ENCODE data around the gene HSFX2. TPM values are rescaled to one million over a fixed set of nuclear protein-coding genes. Genes with fewer than 3 reads are reported as not detected.
"Not testable (repeated sequence)": the region's sequence is repeated elsewhere in the genome, so short reads cannot be mapped to it uniquely, and the experiment has no call there.

Gene HSFX2
- total and polyA plus RNA-seq, 5 experiments from 2014 or later: 0.18 to 2.1 (median 1.2) TPM; not detected in 2

DNA sequence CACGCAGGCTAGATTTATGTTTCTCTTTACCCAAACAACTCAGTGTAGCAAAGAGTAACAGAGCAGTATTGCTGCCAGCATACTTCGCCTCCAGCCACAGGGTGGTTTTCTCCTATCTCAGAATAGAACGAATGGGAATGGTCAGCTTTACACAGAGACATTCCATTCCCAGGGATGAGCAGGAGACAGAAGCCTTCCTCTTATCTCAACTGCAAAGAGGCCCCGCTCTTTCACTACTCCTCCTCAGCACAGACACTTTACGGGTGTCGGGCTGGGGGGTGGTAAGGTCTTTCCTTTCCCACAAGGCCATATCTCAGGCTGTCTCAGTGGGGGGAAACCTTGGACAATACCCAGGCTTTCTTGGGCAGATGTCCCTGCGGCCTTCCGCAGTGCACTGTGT is 31.7 kb upstream of the HSFX2 start:
- H3K36me3 Mint-ChIP-seq, POLR2A ChIA-PET: not testable (repeated sequence)

DNA sequence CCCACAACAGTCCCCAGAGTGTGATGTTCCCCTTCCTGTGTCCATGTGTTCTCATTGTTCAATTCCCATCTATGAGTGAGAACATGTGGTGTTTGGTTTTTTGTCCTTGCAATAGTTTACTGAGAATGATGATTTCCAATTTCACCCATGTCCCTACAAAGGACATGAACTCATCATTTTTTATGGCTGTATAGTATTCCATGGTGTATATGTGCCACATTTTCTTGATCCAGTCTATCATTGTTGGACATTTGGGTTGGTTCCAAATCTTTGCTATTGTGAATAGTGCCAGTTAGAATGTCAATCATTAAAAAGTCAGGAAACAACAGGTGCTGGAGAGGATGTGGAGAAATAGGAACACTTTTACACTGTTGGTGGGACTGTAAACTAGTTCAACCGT is 24.5 kb upstream of the HSFX2 start:
- H3K4me1 Mint-ChIP-seq: peaks cover 6 to 31% (median 21%) of the 10 kb centered on the region in 4 donors
- POLR2A ChIA-PET, H3K4me3 Mint-ChIP-seq, ATAC-seq, H3K27ac Mint-ChIP-seq, H3K27me3 Mint-ChIP-seq, DNase-seq, H3K9me3 Mint-ChIP-seq, H3K36me3 Mint-ChIP-seq: not testable (repeated sequence)

More for the DNA sequence above, 31.7 kb upstream of the HSFX2 start:
- H3K9me3 Mint-ChIP-seq, H3K27me3 Mint-ChIP-seq, ATAC-seq, DNase-seq, H3K27ac Mint-ChIP-seq, H3K4me3 Mint-ChIP-seq: not testable (repeated sequence)
- H3K4me1 Mint-ChIP-seq: peaks cover 30 to 69% (median 62%) of the 10 kb centered on the region in 4 donors

DNA sequence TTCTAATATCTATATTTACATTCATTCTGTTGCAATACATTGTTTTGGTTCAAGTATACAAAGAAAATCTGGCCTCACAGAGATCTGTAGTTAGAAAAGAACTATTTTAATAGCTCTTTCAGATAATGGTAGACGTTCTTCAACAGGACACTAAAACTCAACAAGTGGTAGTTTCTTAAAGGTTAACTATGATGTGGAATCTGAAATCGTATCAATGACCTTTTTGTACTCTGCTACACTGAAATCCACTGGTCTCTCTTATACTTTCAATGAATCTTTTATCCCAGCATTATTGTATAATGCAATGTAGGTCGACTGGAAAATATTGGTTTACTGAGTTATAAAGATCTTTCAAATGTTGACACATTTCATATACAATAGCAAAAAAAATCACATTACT is 23.8 kb upstream of the HSFX2 start:
- POLR2A ChIA-PET: no interaction called here
- no peaks in the 10 kb centered on the region for H3K27me3 Mint-ChIP-seq
- no peaks in the 10 kb centered on the region for H3K9me3 Mint-ChIP-seq
- H3K4me3 Mint-ChIP-seq: no peak overlapping the region
- H3K4me1 Mint-ChIP-seq: peaks cover 4 to 32% (median 18%) of the 10 kb centered on the region in 4 donors
- ATAC-seq: no peak
- H3K36me3 Mint-ChIP-seq: no peaks in the 10 kb centered on the region
- no peak overlapping the region for H3K27ac Mint-ChIP-seq
- no peak for DNase-seq

DNA sequence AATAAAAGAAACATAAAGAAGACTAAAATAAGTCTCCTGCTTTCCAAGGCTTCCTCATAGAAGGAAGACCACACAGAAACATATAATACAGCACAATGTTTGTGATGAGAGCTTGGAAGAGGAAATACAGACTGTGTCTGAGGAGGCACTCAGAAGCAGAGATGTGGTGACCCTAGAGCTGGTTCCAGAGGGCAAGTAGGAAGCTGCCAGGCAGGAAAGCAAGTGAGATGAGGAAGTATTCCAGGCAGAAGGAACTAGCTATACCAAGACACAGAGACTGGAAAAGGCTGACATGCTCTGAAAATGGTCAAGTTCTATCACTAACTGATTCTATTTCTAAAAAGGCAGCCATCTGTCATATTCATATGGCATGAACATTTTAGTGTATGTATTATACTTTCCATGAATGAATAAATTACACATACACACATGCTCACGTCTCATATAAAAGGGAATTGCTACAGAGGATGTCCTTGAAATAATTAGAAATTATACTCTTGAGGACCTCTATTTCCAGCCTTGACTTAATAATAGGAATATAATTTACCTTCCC is 16.6 kb upstream of the HSFX2 start:
- H3K4me1 Mint-ChIP-seq: peaks cover 8 to 30% (median 22%) of the 10 kb centered on the region in 4 donors
- POLR2A ChIA-PET: interaction anchor here (0.6 kb wide), 1 partner anchor 12 kb away, joined by 3 read pairs; no protein-coding TSS in a partner anchor

DNA sequence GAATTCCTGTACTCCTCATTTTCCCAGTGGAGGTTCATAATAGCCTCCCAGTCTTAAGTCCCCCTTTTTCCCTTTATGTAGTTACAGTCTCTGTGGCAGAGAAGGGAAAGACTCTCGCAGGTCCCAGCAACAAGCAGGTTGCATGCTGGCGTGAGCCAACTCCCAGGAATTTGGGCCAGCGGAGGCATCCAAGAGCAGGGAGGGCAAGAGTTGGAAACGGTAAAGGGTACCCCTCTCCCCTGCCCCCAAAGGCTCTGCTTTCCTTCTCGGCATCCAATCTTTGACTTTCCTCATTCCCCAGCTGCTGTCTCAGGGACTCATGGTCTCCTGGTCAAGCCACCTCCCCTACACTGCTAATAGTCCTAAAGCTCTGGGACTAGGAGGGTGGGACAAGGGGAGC is 15.4 kb upstream of the HSFX2 start:
- ATAC-seq (no peak), DNase-seq (no peak)
- H3K36me3 Mint-ChIP-seq: peaks cover 0 to 28% (median 5%) of the 10 kb centered on the region in 3 donors
- no peak overlapping the region for H3K4me3 Mint-ChIP-seq
- H3K4me1 Mint-ChIP-seq: peaks cover 8 to 24% (median 15%) of the 10 kb centered on the region in 4 donors
- no peaks in the 10 kb centered on the region for H3K9me3 Mint-ChIP-seq
- POLR2A ChIA-PET: no interaction called here
- no peaks in the 10 kb centered on the region for H3K27me3 Mint-ChIP-seq
- no peak overlapping the region for H3K27ac Mint-ChIP-seq

More for the DNA sequence above, 16.6 kb upstream of the HSFX2 start:
- Mint-ChIP-seq H3K4me3 (no peak overlapping the region), H3K36me3 (peaks cover 0 to 22% (median 5%) of the 10 kb centered on the region in 3 donors), H3K27me3 (no peaks in the 10 kb centered on the region), H3K9me3 (no peaks in the 10 kb centered on the region), H3K27ac (peak overlapping the region in 2 of 10 donors; percentile 33 to 46)
- ATAC-seq (no peak), DNase-seq (no peak)

DNA sequence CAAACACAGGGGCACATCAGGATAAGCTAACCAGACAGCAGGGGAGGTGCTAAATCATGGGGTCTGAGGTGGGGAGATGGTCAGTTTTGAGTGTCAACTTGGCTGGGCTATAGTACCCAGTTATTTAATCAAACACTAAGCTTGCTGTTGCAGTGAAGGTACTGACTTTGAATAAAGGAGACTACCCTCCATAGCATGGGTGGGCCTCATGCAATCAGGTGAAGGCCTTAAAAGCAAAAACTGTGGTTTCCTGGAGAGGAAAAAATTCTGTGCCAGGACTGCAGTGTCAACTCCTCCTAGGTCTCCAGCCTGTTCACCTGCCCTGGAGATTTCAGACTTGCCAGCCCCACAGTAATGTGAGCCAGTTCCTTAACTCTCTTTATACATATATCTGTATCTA is 12.6 kb upstream of the HSFX2 start:
- no peaks in the 10 kb centered on the region for H3K9me3 Mint-ChIP-seq
- H3K36me3 Mint-ChIP-seq: peaks cover 0 to 39% (median 5%) of the 10 kb centered on the region in 3 donors
- no peak overlapping the region for H3K27ac Mint-ChIP-seq
- no peak overlapping the region for H3K4me3 Mint-ChIP-seq
- H3K27me3 Mint-ChIP-seq: no peaks in the 10 kb centered on the region
- H3K4me1 Mint-ChIP-seq: peaks cover 0 to 11% (median 8%) of the 10 kb centered on the region in 4 donors
- ATAC-seq (no peak), DNase-seq (no peak)
- POLR2A ChIA-PET: no interaction called here

DNA sequence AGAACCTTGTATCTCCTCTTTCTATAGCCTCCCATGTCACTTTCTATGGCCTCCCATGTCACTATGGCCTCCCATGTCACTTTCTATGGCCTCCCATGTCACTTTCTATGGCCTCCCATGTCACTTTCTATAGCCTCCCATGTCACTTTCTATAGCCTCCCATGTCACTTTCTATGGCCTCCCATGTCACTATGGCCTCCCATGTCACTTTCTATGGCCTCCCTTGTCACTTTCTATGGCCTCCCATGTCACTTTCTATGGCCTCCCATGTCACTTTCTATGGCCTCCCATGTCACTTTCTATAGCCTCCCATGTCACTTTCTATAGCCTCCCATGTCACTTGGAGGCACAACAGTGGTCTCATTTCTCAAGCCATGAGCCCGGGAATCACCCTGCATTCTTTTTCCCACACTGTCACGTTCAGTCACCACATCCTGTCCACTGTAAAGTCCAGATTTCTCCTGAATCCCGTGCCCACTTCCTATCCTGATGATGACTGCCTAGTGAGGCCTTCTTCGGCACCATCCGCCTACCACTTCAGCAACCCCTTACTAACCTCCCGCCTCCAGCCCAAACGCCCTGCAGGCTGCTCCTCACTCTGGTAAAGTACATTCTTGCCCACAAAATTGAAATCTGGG is 10.3 kb upstream of the HSFX2 start:
- not testable (repeated sequence) for H3K9me3 Mint-ChIP-seq, H3K4me1 Mint-ChIP-seq, H3K27me3 Mint-ChIP-seq, ATAC-seq, DNase-seq, H3K4me3 Mint-ChIP-seq
- Mint-ChIP-seq H3K27ac (peak overlapping the region in 2 of 10 donors; percentile 1 to 92), H3K36me3 (peaks cover 0 to 42% (median 5%) of the 10 kb centered on the region in 3 donors)
- POLR2A ChIA-PET: interaction anchor here (0.9 kb wide), 1 partner anchor 149 kb away, joined by 4 read pairs; no protein-coding TSS in a partner anchor

DNA sequence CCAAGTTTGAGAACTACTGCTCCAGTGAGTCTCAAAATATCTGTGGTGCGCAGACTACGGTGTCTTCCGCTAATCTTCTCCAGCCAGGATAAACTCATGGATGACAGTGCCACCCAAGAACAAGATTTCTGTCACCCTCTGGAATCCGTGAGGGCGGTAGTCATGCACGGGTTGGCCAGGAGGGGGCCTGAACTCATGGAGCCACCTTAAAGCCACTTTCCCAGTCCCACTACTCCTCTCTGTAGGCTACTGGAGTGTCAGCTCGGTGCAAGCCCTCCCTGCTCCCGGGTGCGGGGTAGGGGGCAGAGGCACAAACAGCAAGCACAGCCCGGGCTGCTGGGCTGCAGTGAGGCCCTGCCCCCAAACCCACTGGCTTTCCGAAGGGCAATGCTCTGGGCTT is 3.5 kb upstream of the HSFX2 start:
- DNase-seq, ATAC-seq, H3K9me3 Mint-ChIP-seq, POLR2A ChIA-PET, H3K27ac Mint-ChIP-seq, H3K27me3 Mint-ChIP-seq, H3K4me1 Mint-ChIP-seq, H3K4me3 Mint-ChIP-seq: not testable (repeated sequence)
- peaks cover 0 to 18% (median 0%) of the 10 kb centered on the region in 3 donors for H3K36me3 Mint-ChIP-seq

DNA sequence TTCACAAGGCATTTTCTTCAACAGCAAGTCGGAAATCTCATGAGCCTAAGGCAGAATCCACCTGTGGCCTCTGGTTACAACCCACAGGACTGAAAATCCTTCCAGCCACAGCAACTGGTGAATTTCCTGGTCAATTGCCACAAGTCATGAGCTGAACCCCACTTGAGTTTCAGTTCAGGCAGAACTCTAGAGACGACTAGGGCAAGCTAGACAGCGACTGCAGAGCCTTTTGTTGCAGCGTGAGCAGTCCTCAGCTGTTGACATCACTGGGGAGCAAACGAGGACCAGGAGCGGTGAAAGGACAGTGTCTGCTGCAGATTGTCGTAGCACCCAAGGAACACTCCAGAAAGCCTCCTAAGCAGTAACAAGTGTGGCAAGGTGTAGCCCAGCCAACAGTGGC is 829 bp upstream of the HSFX2 start:
- H3K9me3 Mint-ChIP-seq, DNase-seq, H3K36me3 Mint-ChIP-seq, ATAC-seq, H3K4me1 Mint-ChIP-seq, H3K4me3 Mint-ChIP-seq, POLR2A ChIA-PET, H3K27me3 Mint-ChIP-seq, H3K27ac Mint-ChIP-seq: not testable (repeated sequence)

DNA sequence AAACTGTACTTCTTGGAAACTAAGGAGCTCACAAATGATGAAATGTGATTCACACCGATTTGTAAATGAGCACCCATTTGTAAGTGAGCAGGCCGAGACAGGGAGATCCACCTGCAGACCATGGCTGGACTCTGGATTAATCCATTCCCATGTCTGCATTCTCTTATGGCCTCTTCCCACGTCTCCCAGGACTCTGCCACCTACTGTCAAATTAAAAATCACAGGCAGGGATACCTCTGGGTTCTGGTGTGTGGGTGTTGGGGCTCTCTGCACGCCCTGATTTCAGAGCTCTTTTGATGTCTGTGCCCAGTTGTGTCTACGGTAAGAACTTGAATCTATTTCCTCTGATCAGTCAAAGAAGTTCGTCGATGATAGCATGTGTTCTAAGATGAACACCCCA is 4.1 kb downstream of the HSFX2 start:
- H3K4me3 Mint-ChIP-seq, H3K9me3 Mint-ChIP-seq, H3K27ac Mint-ChIP-seq, H3K4me1 Mint-ChIP-seq, H3K27me3 Mint-ChIP-seq, DNase-seq, ATAC-seq, H3K36me3 Mint-ChIP-seq, POLR2A ChIA-PET: not testable (repeated sequence)

DNA sequence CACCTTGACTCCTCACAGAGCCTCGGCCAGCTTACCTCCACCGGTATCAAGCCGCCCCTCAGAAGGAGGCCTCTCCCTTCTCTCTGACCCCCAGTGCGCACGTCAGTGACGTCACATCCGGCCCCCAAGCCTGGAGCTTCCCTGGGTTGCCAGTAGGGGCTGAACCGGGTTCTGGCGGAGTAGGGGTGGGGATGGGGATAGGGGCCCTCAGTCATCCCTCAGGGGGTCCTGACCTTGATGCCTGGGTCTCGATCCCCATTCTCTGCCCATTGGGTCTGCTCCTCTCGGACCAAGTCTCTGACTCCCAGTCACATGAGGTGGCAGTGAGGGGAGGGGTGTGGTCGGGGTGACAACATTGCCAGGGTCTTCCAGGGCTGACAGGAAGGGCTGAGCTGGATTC is 7.8 kb downstream of the HSFX2 start, which contains the start of gene MAGEA9B:
Gene MAGEA9B (minus strand): TSS at position 101 of the 400 bp plus-strand sequence. CDS start 4,280 bp downstream, outside the sequence.
- H3K27ac Mint-ChIP-seq, H3K4me3 Mint-ChIP-seq, H3K36me3 Mint-ChIP-seq, ATAC-seq, H3K4me1 Mint-ChIP-seq, H3K9me3 Mint-ChIP-seq, H3K27me3 Mint-ChIP-seq, DNase-seq, POLR2A ChIA-PET: not testable (repeated sequence)

DNA sequence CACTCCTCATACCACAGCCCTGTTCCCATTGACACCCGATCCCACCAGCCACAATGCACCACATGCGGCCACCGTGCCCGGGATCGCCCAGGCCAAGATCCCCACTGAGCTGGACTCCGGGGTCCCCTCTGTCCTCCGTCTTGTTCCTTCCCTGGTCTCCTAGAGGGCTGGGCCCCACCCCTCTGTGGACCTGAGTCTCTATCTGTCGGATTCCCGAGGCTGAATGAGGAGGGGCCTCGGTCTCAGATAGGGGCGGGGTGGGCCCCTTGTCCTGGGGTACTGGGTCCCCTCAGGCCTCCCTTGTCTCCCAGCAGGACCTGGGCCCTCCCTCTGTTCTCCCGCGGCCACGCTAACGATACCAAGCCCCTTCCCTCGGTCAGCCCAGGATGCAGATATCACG is 9.5 kb downstream of the HSFX2 start:
- POLR2A ChIA-PET, H3K4me1 Mint-ChIP-seq, ATAC-seq, H3K9me3 Mint-ChIP-seq, DNase-seq, H3K27ac Mint-ChIP-seq, H3K27me3 Mint-ChIP-seq, H3K36me3 Mint-ChIP-seq, H3K4me3 Mint-ChIP-seq: not testable (repeated sequence)

DNA sequence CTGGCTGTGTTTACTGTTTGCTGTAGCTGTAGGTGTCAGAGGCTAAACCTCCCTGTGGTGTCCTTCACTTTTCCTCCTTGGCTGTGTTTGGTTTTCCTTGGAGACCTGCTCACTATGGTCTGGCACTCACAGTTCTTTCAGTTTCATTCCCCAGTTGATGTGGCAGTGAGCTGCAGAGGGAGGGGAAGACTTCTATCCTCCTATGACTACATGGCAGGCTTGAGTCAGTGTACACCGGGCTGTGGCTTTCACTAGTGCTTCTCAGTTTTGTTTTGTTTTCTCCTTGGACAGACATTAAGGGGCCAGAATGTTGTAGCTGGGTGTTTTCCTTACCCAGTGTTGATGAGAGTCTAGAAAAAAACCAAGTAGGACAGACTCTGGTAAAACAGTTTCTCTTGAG is 21.7 kb downstream of the HSFX2 start:
- POLR2A ChIA-PET, H3K4me3 Mint-ChIP-seq, ATAC-seq, H3K27me3 Mint-ChIP-seq, H3K9me3 Mint-ChIP-seq, H3K36me3 Mint-ChIP-seq, H3K4me1 Mint-ChIP-seq, DNase-seq, H3K27ac Mint-ChIP-seq: not testable (repeated sequence)

DNA sequence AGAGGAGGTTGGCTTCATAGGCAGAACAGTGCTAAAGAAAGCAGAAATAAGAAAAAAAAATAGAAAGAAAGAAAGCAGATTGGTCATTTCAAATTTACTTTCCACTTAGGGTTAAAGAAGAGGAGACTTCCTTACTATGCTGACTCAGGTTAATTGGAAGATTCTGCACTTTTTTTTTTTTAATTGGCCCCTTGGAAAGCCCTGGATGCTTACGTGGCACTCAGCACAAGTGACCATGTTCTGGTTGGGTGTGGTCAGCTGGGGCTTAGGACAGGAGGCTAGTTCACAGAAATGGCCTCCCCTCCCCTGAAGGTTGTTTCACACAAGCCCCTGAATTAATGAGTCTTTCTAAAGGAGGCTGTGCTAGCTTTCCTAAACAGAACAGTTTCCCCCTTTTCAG is 22.4 kb downstream of the HSFX2 start:
- H3K4me1 Mint-ChIP-seq: no peaks in the 10 kb centered on the region
- no peak for ATAC-seq
- peaks cover 0 to 4% (median 1%) of the 10 kb centered on the region in 5 donors for H3K27me3 Mint-ChIP-seq
- DNase-seq: no peak
- POLR2A ChIA-PET: no interaction called here
- no peak overlapping the region for H3K4me3 Mint-ChIP-seq
- no peaks in the 10 kb centered on the region for H3K9me3 Mint-ChIP-seq
- no peak overlapping the region for H3K27ac Mint-ChIP-seq
- H3K36me3 Mint-ChIP-seq: no peaks in the 10 kb centered on the region

All from naive thymus-derived CD8-positive, alpha-beta T cell (primary cell).